K562 (cell line): ENCODE data around the gene SNX10. TPM values are rescaled to one million over a fixed set of nuclear protein-coding genes. Genes with fewer than 3 reads are reported as not detected.

Source experiments
- BCOR ChIP-seq: fragments of 450-650 bp; IDR thresholded peaks from 2 replicates; pipeline ENCODE4 v1.6.1; 2016
- CAMTA2 ChIP-seq: fragments of 250-450 bp; sonication (Bioruptor Pico); conservative IDR thresholded peaks from 2 replicates; pipeline ENCODE4 v1.5.1; 2022
- DMBX1 ChIP-seq: fragments of 250-450 bp; sonication (Bioruptor Pico); IDR thresholded peaks from 2 replicates; pipeline ENCODE4 v1.8.0; 2022; ENCODE audit warnings: inconsistent platforms, mild to moderate bottlenecking, moderate library complexity, borderline replicate concordance
- E2F5 ChIP-seq: sonication (generic); formaldehyde crosslinking; IDR thresholded peaks from 2 replicates; pipeline ENCODE4 v1.8.0; 2022; ENCODE audit warnings: mild to moderate bottlenecking, missing genetic modification reagents
- ETV5 ChIP-seq: sonication (generic); formaldehyde crosslinking; IDR thresholded peaks from 2 replicates; pipeline ENCODE4 v1.4.0; 2020; ENCODE audit warnings: low read depth, mild to moderate bottlenecking, missing genetic modification reagents
- FOSL1 ChIP-seq: fragments of 200-800 bp; sonication (Bioruptor generic); conservative IDR thresholded peaks from 2 replicates; pipeline ENCODE4 v1.6.1; 2016; ENCODE audit warnings: missing genetic modification characterization, missing compliant biosample characterization
- KAT2B ChIP-seq: IDR thresholded peaks from one replicate; pipeline ENCODE4 v1.6.1; 2012; ENCODE audit warnings: low read depth, mild to moderate bottlenecking, control low read depth, inconsistent platforms, low read length, moderate library complexity
- MBD2 ChIP-seq: sonication (generic); IDR thresholded peaks from 2 replicates; pipeline ENCODE4 v1.6.1; 2016; ENCODE audit warnings: low read depth, borderline replicate concordance
- MCM3 ChIP-seq: fragments of 450-650 bp; IDR thresholded peaks from 2 replicates; pipeline ENCODE4 v1.6.1; 2016
- MYC ChIP-seq, 2 experiments: fragments of 250-450 bp in 1 of 2; sonication (Bioruptor Pico) in 1 of 2; IDR thresholded peaks; 2 replicates each; pipeline versions ENCODE4 v1.5.1 to v1.6.1; 2012 to 2021; ENCODE audit warnings: low read depth in 2 of 2, borderline replicate concordance in 1 of 2, improper control_type of control experiment in 1 of 2, low read length in 1 of 2, mild to moderate bottlenecking in 1 of 2, moderate library complexity in 1 of 2
- NCOA2 ChIP-seq, 2 experiments: fragments of 450-650 bp; IDR thresholded peaks; 2 replicates each; pipeline ENCODE4 v1.6.1; 2018; ENCODE audit warnings: mild to moderate bottlenecking in 2 of 2, moderate library complexity in 1 of 2; ENCODE audit not compliant: partially characterized antibody in 2 of 2
- NELFE ChIP-seq: IDR thresholded peaks from 2 replicates; pipeline ENCODE4 v1.6.1; 2011; ENCODE audit warnings: mild to moderate bottlenecking; ENCODE audit not compliant: insufficient read depth, insufficient read length
- NFE2 ChIP-seq: IDR thresholded peaks from 2 replicates; pipeline ENCODE4 v1.6.1; 2014; ENCODE audit warnings: antibody characterized with exemption, low read depth
- NFIX ChIP-seq: fragments of 250-450 bp; sonication (Bioruptor Pico); IDR thresholded peaks from 2 replicates; pipeline ENCODE4 v1.4.0; 2020; ENCODE audit warnings: low read depth, mild to moderate bottlenecking, moderate library complexity
- NFXL1 ChIP-seq: fragments of 450-650 bp; formaldehyde crosslinking; IDR thresholded peaks from 2 replicates; pipeline ENCODE4 v1.4.0; 2021; ENCODE audit warnings: mild to moderate bottlenecking
- NR2C1 ChIP-seq, 2 experiments: fragments of 450-650 bp; IDR thresholded peaks; 2 replicates each; pipeline ENCODE4 v1.6.1; 2017; ENCODE audit warnings: mild to moderate bottlenecking in 2 of 2, antibody characterized with exemption in 1 of 2, inconsistent platforms in 1 of 2, missing compliant biosample characterization in 1 of 2, missing genetic modification characterization in 1 of 2
- PHB2 ChIP-seq: fragments of 450-650 bp; IDR thresholded peaks from 2 replicates; pipeline ENCODE4 v1.6.1; 2017; ENCODE audit warnings: low read depth
- RBM14 ChIP-seq: fragments of 200-400 bp; formaldehyde crosslinking; IDR thresholded peaks from 2 replicates; pipeline ENCODE4 v1.6.1; 2018; ENCODE audit warnings: low read depth, mild to moderate bottlenecking, low read length, moderate library complexity, borderline replicate concordance; ENCODE audit not compliant: insufficient read depth
- RUNX1 ChIP-seq: sonication (generic); IDR thresholded peaks from 2 replicates; pipeline ENCODE4 v1.6.1; 2016; ENCODE audit warnings: antibody characterized with exemption, low read depth
- SRSF1 ChIP-seq: fragments of 200-400 bp; formaldehyde crosslinking; IDR thresholded peaks from 2 replicates; pipeline ENCODE4 v1.6.1; 2017; ENCODE audit warnings: mild to moderate bottlenecking, low read depth, low read length, moderate library complexity
- TAF1 ChIP-seq: IDR thresholded peaks from 2 replicates; pipeline ENCODE4 v1.6.1; 2011; ENCODE audit warnings: mild to moderate bottlenecking, low read length, moderate library complexity; ENCODE audit not compliant: insufficient read depth, control insufficient read depth, severe bottlenecking; ENCODE audit errors: extremely low read depth
- TBP ChIP-seq: optimal IDR thresholded peaks from 2 replicates; pipeline ENCODE3; 2011; ENCODE audit warnings: low read depth, low read length, improper control_type of control experiment
- THRB ChIP-seq: fragments of 450-650 bp; formaldehyde crosslinking; conservative IDR thresholded peaks from 2 replicates; pipeline ENCODE4 v1.4.0; 2022; ENCODE audit warnings: mild to moderate bottlenecking, missing genetic modification characterization
- ZEB2 ChIP-seq: fragments of 450-650 bp; IDR thresholded peaks from 2 replicates; pipeline ENCODE4 v1.6.1; 2016
- ZNF707 ChIP-seq: fragments of 250-450 bp; sonication (Bioruptor Pico); conservative IDR thresholded peaks from 2 replicates; pipeline ENCODE4 v1.8.0; 2022; ENCODE audit warnings: inconsistent platforms, mild to moderate bottlenecking, moderate library complexity
- ZNF717 ChIP-seq: fragments of 250-450 bp; sonication (Bioruptor Pico); IDR thresholded peaks from 2 replicates; pipeline ENCODE4 v1.5.0; 2021
- polyA plus RNA-seq, 8 experiments: library from polyadenylated mRNA; depleted of rRNA in 4 of 8; stranded (reverse) in 5 of 8; unstranded in 3 of 8; fragments of >200 nt; fragmentation: Nextera tagmentation in 2 of 8; fragmentation: Illumina TruSeq in 1 of 8; extraction: Ambion mirVana in 2 of 8; extraction: Trizol in 1 of 8; gene quantifications; 2 replicates each; pipeline versions ENCODE4 v1.2.1 to v1.2.3, GENCODE V29; 2011 to 2014; ENCODE audit warnings: inconsistent platforms in 1 of 8, missing spikeins in 1 of 8
- total RNA-seq, 7 experiments: library from RNA; depleted of rRNA in 6 of 7; stranded (reverse); fragments of >200 nt in 6 of 7; fragmentation: Illumina TruSeq in 2 of 7; extraction: Trizol in 2 of 7; gene quantifications; 2 replicates each; pipeline versions ENCODE4 v1.2.1 to v1.2.3, GENCODE V29; 2011 to 2021; ENCODE audit warnings: low replicate concordance in 1 of 7
- TF ChIP-seq, protein P1 (sequence below): fragments of 250-450 bp; sonication (Bioruptor Pico); IDR thresholded peaks from 2 replicates; pipeline ENCODE4 v1.8.0; 2022; ENCODE audit warnings: inconsistent platforms

Gene SNX10
- total and polyA plus RNA-seq, 9 of the 15 experiments (the other 6 are each of a cell fraction or from before 2014, with no cell fraction given) = 6.9 to 16.5 (median 11.5) TPM

DNA sequence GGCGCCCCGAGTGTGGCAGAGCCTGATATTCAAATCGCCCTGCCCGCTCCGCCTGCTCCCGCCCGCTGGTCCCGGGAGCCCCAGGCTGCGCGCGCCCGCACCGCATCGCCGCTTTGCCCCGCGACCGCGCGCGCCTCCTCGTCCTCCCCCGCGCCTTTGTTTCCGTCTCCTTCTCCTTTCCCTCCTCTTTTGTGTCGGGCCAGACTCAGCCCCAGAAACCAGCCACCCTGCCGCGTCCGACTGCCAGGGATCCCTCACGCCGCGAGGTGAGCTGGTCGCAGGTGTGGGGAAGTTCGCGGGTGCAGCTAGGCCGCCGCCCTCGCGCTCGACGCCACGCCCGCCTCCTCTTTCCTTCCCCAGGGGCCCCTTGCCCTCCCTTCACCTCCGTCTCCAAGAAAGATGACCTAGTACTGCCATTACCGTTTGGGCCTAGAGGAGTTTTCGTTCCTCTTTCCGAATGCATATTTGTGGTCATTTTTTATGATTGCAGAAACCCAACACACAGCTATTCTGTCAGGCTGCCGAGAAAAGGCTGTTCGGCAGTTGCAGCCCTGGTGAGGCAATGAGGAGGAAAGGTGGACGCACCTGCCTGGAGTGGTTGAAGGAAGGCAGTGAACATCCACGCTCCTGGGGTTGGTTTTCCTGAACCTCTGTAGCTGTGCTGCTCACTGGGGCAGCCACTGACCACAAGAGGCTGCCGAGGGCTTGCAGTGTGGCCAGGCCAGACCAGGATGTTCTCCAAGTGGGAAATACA, 107.3 kb downstream of the SNX10 start (continued):
- TF ChIP-seq THRB (CRISPR knock-in tag) (no peak), NCOA2 (IDR thresholded peaks at IDR 0.05; ENCODE audit: partially characterized antibody in 2 of 2) (no peak), ZNF707 (CRISPR knock-in tag) (no peak), BCOR (no peak), MBD2 (0 out of 2 replicates have a peak, but pooled peaks have one; percentile 12), NFXL1 (no peak), ETV5 (CRISPR knock-in tag) (no peak), RUNX1 (no peak), TBP (no peak), PHB2 (no peak), MCM3 (no peak), NELFE (no peak), MYC (IDR thresholded peaks at IDR 0.05; ENCODE audit: low read depth, low read length) (no peak), MYC (CRISPR knock-in tag; IDR thresholded peaks at IDR 0.05; ENCODE audit: borderline replicate concordance, low read depth) (no peak), FOSL1 (tag) (no peak), DMBX1 (CRISPR knock-in tag) (no peak), NR2C1 (IDR thresholded peaks at IDR 0.05) (no peak), NR2C1 (tag; IDR thresholded peaks at IDR 0.05) (no peak), TAF1 (no peak), CAMTA2 (CRISPR knock-in tag) (no peak), ZEB2 (peak; percentile 52), NFE2 (no peak), ZNF717 (CRISPR knock-in tag) (no peak), E2F5 (CRISPR knock-in tag) (no peak), SRSF1 (no peak), RBM14 (no peak), NFIX (CRISPR knock-in tag) (no peak), KAT2B (no peak)
- TF ChIP-seq, protein P1, sequence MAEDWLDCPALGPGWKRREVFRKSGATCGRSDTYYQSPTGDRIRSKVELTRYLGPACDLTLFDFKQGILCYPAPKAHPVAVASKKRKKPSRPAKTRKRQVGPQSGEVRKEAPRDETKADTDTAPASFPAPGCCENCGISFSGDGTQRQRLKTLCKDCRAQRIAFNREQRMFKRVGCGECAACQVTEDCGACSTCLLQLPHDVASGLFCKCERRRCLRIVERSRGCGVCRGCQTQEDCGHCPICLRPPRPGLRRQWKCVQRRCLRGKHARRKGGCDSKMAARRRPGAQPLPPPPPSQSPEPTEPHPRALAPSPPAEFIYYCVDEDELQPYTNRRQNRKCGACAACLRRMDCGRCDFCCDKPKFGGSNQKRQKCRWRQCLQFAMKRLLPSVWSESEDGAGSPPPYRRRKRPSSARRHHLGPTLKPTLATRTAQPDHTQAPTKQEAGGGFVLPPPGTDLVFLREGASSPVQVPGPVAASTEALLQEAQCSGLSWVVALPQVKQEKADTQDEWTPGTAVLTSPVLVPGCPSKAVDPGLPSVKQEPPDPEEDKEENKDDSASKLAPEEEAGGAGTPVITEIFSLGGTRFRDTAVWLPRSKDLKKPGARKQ = no peak
